Natural killer cell (primary cell): ENCODE results near the gene FREM1. TPM values are rescaled to one million over a fixed set of nuclear protein-coding genes. Genes with fewer than 3 reads are reported as not detected.
A peak's percentile ranks its signal among the peaks of the same experiment; 100 is the strongest.

Experiments
- ATAC-seq, 3 donors: fragments of 150-1000 bp in 2 of 3; fragments of 200-7000 bp in 1 of 3; cut with Tn5 transposase; 1 replicate in 1 of 3; 2 replicates in 2 of 3; pipeline ENCODE4 v1.10.0; 2021; ENCODE audit warnings: mild to moderate bottlenecking in 2 of 3, moderate library complexity in 2 of 3
- DNase-seq, 2 donors: peaks; one replicate each; pipeline versions ENCODE4 v3.0.0 to v3.0.0-alpha.2; 2013 to 2021; ENCODE audit warnings: mixed read lengths in 1 of 2
- H3K27ac ChIP-seq: one replicate; pipeline ENCODE4 v1.5.1; 2013; ENCODE audit warnings: mild to moderate bottlenecking, low read length
- H3K27me3 ChIP-seq: one replicate; pipeline ENCODE4 v1.6.1; 2013; ENCODE audit warnings: low read length; ENCODE audit not compliant: control insufficient read depth, insufficient read depth
- H3K36me3 ChIP-seq: one replicate; pipeline ENCODE4 v1.6.1; 2013; ENCODE audit warnings: low read length; ENCODE audit not compliant: control insufficient read depth, insufficient read depth
- H3K4me1 ChIP-seq: one replicate; pipeline ENCODE4 v1.6.1; 2013; ENCODE audit warnings: low read length; ENCODE audit not compliant: control insufficient read depth, insufficient read depth
- H3K4me3 ChIP-seq: one replicate; pipeline ENCODE4 v1.5.1; 2013; ENCODE audit warnings: low read length
- H3K9me3 ChIP-seq: one replicate; pipeline ENCODE4 v1.6.1; 2013; ENCODE audit warnings: low read length; ENCODE audit not compliant: control insufficient read depth, insufficient read depth
- H3K27ac Mint-ChIP-seq, 2 donors: one replicate each; pipeline ENCODE4 v1.8.0; 2022; ENCODE audit warnings: mild to moderate bottlenecking in 2 of 2, mixed read lengths in 2 of 2, moderate library complexity in 1 of 2
- H3K27me3 Mint-ChIP-seq, 2 donors: one replicate each; pipeline ENCODE4 v1.8.0; 2022; ENCODE audit warnings: low read depth in 2 of 2, mixed read lengths in 2 of 2
- H3K36me3 Mint-ChIP-seq: one replicate; pipeline ENCODE4 v1.8.0; 2022; ENCODE audit warnings: mixed read lengths
- H3K4me1 Mint-ChIP-seq, 2 donors: one replicate each; pipeline ENCODE4 v1.8.0; 2022; ENCODE audit warnings: mixed read lengths in 2 of 2
- H3K4me3 Mint-ChIP-seq: one replicate; pipeline ENCODE4 v1.8.0; 2022; ENCODE audit warnings: mild to moderate bottlenecking, moderate library complexity, mixed read lengths
- H3K9me3 Mint-ChIP-seq, 2 donors: one replicate each; pipeline ENCODE4 v1.8.0; 2022; ENCODE audit warnings: mixed read lengths in 2 of 2
- CTCF ChIP-seq: fragments of 200-600 bp; IDR thresholded peaks from one replicate; pipeline ENCODE4 v1.8.0; 2022; ENCODE audit warnings: antibody characterized with exemption
- WGBS: methylation state at CpG from one replicate; pipeline ENCODE4 v1.1.7; 2013; ENCODE audit warnings: missing lambda C conversion rate; ENCODE audit not compliant: insufficient coverage; 5-methylcytosine and 5-hydroxymethylcytosine counted together
- intact Hi-C: fragments of 100-400 bp; cut with micrococcal nuclease; formaldehyde crosslinking; loops from one replicate; pipeline ENCODE4 v1.14.2; 2022
- total RNA-seq, 4 donors: library from RNA; stranded (reverse); fragments of 120-200 nt in 1 of 4; gene quantifications; one replicate each; pipeline versions ENCODE4 v1.2.3 to v1.2.4, GENCODE V29; 2013 to 2022

Gene FREM1
- total RNA-seq, 3 donors from 2014 or later (not counting 1 experiment from before 2014, with no cell fraction given): 0.05 TPM; not detected in 2

GRCh38 chr9:14768405-14769229, 141.6 kb downstream of the FREM1 start:
- Histone ChIP-seq H3K27ac (no peak overlapping the region), H3K4me3 (no peak overlapping the region), H3K36me3 (no peaks in the 10 kb centered on the region), H3K4me1 (no peaks in the 10 kb centered on the region), H3K27me3 (no peaks in the 10 kb centered on the region), H3K9me3 (no peaks in the 10 kb centered on the region)
- Mint-ChIP-seq H3K27ac (no peak overlapping the region), H3K4me3 (no peak overlapping the region), H3K4me1 (peaks cover 4% of the 10 kb centered on the region in 2 donors), H3K36me3 (no peaks in the 10 kb centered on the region), H3K9me3 (no peaks in the 10 kb centered on the region), H3K27me3 (peaks cover 4 to 25% of the 10 kb centered on the region in 2 donors)
- TF ChIP-seq CTCF: peak; percentile 75
- DNase-seq (peak in 1 of 2 donors; percentile 56), ATAC-seq (peak in 1 of 3 donors; percentile 30)
- intact Hi-C loops: loop anchor here (1.0 to 5.0 kb wide), 2 partner anchors 152 to 1341 kb away; no protein-coding TSS in a partner anchor
- 41% methylated on average over 7 of the region's 8 CpGs for WGBS

- H3K9me3 ChIP-seq: no peaks in the 10 kb centered on the region
- intact Hi-C loops: loop anchor here (5.0 kb wide), 1 partner anchor 1339 kb away; no protein-coding TSS in a partner anchor
- Mint-ChIP-seq H3K27me3 (peaks cover 7 to 33% of the 10 kb centered on the region in 2 donors), H3K36me3 (no peaks in the 10 kb centered on the region), H3K4me1 (peaks cover 4% of the 10 kb centered on the region in 2 donors), H3K9me3 (no peaks in the 10 kb centered on the region), H3K27ac (no peak overlapping the region), H3K4me3 (no peak overlapping the region)
- ATAC-seq (no peak), DNase-seq (no peak)
- WGBS: 92% methylated on average over 6 of the region's 6 CpGs
- no peak overlapping the region for H3K4me3 ChIP-seq
- peaks cover 2% of the 10 kb centered on the region for H3K27me3 ChIP-seq
- H3K27ac ChIP-seq: no peak overlapping the region
- no peak for TF ChIP-seq CTCF
- no peaks in the 10 kb centered on the region for H3K36me3 ChIP-seq
- no peaks in the 10 kb centered on the region for H3K4me1 ChIP-seq
These were observed 143.9 kb downstream of the FREM1 start for GRCh38 chr9:14766299-14766698.

- DNase-seq (no peak), ATAC-seq (no peak)
- no peak for TF ChIP-seq CTCF
- Mint-ChIP-seq H3K27ac (no peak overlapping the region), H3K4me1 (no peaks in the 10 kb centered on the region), H3K9me3 (no peaks in the 10 kb centered on the region), H3K4me3 (no peak overlapping the region), H3K27me3 (peaks cover 7 to 14% of the 10 kb centered on the region in 2 donors), H3K36me3 (no peaks in the 10 kb centered on the region)
- Histone ChIP-seq H3K27me3 (peaks cover 2% of the 10 kb centered on the region), H3K36me3 (no peaks in the 10 kb centered on the region), H3K4me1 (no peaks in the 10 kb centered on the region), H3K4me3 (no peak overlapping the region), H3K9me3 (no peaks in the 10 kb centered on the region), H3K27ac (no peak overlapping the region)
- WGBS: no CpG with 5 or more reads among the region's 2 CpGs
- intact Hi-C loops: no loop called here
These were observed 148.6 kb downstream of the FREM1 start for GRCh38 chr9:14761584-14761983.
